HL-60 (cell line): ENCODE measurements around the gene GAREM1.

ENCODE experiments used
- DNase-seq, 2 experiments: peaks; one replicate each; pipeline ENCODE4 v3.0.0-alpha.2; 2010 to 2020; ENCODE audit warnings: low read depth in 1 of 2, low spot score in 1 of 2
- H3K27ac ChIP-seq: fragments of 250-450 bp; sonication (Bioruptor Pico); replicated peaks from 2 replicates; pipeline ENCODE4 v1.5.1; 2020; ENCODE audit warnings: mild to moderate bottlenecking, moderate library complexity
- H3K27me3 ChIP-seq: fragments of 250-450 bp; sonication (Bioruptor Pico); 2 replicates; pipeline ENCODE4 v1.5.1; 2021; ENCODE audit warnings: mild to moderate bottlenecking, moderate library complexity; ENCODE audit not compliant: insufficient read depth, poor library complexity, severe bottlenecking
- H3K4me3 ChIP-seq: replicated peaks from 2 replicates; pipeline ENCODE4 v1.5.1; 2011; ENCODE audit warnings: mild to moderate bottlenecking, control low read depth, low read length; ENCODE audit not compliant: insufficient read depth
- GABPA ChIP-seq: IDR thresholded peaks from 2 replicates; pipeline ENCODE4 v1.6.1; 2012; ENCODE audit warnings: low read depth
- POLR2AphosphoS5 ChIP-seq: IDR thresholded peaks from 2 replicates; pipeline ENCODE4 v1.6.1; 2012; ENCODE audit warnings: low read depth
- SPI1 ChIP-seq: IDR thresholded peaks from 2 replicates; pipeline ENCODE4 v1.6.1; 2012; ENCODE audit warnings: low read depth, mild to moderate bottlenecking, borderline replicate concordance
- TF ChIP-seq, protein P1 (sequence below): IDR thresholded peaks from one replicate; pipeline ENCODE4 v1.5.1; 2011; ENCODE audit warnings: low read length, control low read depth, inconsistent platforms; ENCODE audit not compliant: insufficient read depth
- TF ChIP-seq, protein P2 (sequence below): IDR thresholded peaks from 2 replicates; pipeline ENCODE4 v1.6.1; 2012; ENCODE audit warnings: low read depth; ENCODE audit not compliant: insufficient replicate concordance

The GAREM1 gene

DNA sequence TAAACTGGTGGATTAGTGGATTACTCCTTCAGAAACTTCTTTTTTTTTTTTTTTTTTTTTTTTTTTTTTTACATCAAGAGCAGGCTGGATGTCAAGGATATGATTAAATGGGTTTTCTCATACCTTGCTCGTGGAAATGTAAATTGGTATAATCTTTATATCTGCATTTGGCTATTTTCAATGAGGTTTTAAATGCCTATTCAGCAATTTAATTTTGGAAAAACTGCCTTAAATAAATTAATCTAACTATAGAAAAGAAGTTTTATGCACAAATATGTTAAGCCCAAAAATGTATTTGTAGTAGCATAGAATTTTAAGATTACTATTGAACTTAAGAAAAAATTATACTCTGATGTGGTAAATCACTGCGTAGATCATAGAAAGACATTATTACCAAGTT lies 11.4 kb upstream of the GAREM1 start:
- Histone ChIP-seq H3K27me3 (peaks cover 23% of the 10 kb centered on the region), H3K4me3 (no peak overlapping the region), H3K27ac (no peak overlapping the region)
- no peak for TF ChIP-seq SPI1
- no peak for TF ChIP-seq POLR2AphosphoS5
- TF ChIP-seq GABPA: no peak
- TF ChIP-seq, protein P1, sequence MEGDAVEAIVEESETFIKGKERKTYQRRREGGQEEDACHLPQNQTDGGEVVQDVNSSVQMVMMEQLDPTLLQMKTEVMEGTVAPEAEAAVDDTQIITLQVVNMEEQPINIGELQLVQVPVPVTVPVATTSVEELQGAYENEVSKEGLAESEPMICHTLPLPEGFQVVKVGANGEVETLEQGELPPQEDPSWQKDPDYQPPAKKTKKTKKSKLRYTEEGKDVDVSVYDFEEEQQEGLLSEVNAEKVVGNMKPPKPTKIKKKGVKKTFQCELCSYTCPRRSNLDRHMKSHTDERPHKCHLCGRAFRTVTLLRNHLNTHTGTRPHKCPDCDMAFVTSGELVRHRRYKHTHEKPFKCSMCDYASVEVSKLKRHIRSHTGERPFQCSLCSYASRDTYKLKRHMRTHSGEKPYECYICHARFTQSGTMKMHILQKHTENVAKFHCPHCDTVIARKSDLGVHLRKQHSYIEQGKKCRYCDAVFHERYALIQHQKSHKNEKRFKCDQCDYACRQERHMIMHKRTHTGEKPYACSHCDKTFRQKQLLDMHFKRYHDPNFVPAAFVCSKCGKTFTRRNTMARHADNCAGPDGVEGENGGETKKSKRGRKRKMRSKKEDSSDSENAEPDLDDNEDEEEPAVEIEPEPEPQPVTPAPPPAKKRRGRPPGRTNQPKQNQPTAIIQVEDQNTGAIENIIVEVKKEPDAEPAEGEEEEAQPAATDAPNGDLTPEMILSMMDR: no peak
- DNase-seq: no peak

DNA sequence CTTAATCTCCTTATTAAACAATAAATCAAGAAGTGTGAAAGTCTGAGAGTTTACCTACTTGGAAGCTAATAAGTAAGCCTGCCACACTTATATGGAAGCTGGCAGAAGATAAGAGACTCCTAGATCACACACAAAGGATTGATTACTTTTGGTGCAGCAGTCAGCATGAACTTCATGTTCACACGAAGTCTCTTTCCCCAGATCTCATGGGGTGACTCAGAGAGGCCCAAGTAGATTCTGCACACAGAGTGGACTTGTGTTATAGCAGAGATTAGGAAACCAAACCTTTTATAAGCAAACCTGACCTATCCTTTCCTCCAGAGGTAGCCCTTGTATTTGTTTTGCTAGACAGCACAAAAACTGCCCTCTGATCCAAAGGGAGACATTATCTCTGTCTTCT lies 9.9 kb upstream of the GAREM1 start:
- DNase-seq: no peak
- H3K27ac ChIP-seq: no peak overlapping the region
- TF ChIP-seq, protein P2, sequence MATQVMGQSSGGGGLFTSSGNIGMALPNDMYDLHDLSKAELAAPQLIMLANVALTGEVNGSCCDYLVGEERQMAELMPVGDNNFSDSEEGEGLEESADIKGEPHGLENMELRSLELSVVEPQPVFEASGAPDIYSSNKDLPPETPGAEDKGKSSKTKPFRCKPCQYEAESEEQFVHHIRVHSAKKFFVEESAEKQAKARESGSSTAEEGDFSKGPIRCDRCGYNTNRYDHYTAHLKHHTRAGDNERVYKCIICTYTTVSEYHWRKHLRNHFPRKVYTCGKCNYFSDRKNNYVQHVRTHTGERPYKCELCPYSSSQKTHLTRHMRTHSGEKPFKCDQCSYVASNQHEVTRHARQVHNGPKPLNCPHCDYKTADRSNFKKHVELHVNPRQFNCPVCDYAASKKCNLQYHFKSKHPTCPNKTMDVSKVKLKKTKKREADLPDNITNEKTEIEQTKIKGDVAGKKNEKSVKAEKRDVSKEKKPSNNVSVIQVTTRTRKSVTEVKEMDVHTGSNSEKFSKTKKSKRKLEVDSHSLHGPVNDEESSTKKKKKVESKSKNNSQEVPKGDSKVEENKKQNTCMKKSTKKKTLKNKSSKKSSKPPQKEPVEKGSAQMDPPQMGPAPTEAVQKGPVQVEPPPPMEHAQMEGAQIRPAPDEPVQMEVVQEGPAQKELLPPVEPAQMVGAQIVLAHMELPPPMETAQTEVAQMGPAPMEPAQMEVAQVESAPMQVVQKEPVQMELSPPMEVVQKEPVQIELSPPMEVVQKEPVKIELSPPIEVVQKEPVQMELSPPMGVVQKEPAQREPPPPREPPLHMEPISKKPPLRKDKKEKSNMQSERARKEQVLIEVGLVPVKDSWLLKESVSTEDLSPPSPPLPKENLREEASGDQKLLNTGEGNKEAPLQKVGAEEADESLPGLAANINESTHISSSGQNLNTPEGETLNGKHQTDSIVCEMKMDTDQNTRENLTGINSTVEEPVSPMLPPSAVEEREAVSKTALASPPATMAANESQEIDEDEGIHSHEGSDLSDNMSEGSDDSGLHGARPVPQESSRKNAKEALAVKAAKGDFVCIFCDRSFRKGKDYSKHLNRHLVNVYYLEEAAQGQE: no peak
- TF ChIP-seq GABPA (no peak), SPI1 (no peak), POLR2AphosphoS5 (no peak)
- TF ChIP-seq, protein P1: no peak
- no peak overlapping the region for H3K4me3 ChIP-seq
- H3K27me3 ChIP-seq: peaks cover 20% of the 10 kb centered on the region

DNA sequence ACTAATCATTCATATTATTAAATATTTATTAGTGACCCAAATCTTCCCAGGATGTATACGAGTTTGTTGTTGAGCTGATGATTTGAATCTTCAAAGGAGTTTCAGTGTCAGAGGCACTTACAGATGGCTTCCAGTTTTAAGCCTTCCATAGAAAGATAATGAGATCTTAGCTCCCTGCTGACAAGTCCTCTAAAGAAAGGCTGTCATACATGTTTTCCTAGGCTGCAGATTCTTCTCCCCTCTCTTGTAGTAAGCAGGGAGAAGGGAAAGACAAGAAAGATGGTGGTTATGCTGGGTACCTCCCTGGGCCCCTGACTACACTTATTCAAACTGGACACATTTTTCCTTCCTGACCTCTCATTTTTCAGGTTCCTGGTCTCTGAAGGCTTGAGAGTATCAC lies 8.1 kb upstream of the GAREM1 start:
- TF ChIP-seq, protein P1: no peak
- TF ChIP-seq POLR2AphosphoS5 (no peak), SPI1 (no peak), GABPA (no peak)
- TF ChIP-seq, protein P2: no peak
- DNase-seq: no peak
- Histone ChIP-seq H3K27ac (no peak overlapping the region), H3K4me3 (no peak overlapping the region), H3K27me3 (peaks cover 12% of the 10 kb centered on the region)

DNA sequence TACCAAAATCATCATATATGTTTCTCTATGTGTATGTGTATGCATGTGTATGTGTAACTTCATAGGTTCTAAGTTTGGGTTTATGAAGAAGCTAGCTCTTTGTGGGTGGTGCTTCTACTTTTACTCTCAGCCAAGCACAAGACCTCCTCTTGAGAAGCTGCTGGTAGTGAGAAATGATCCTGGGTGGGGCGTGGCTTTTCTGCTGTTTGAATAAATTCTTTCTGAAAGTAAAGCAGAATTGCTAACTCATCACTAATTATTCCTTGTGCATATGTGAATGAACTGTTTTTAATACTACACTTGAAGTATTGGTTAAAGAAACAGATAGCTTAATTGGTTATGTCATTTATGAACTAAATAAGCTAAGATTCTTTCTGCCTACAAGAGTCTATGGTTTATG lies 7.6 kb upstream of the GAREM1 start:
- TF ChIP-seq GABPA (no peak), SPI1 (no peak), POLR2AphosphoS5 (no peak)
- TF ChIP-seq, protein P2: no peak
- TF ChIP-seq, protein P1: no peak
- Histone ChIP-seq H3K27me3 (peaks cover 12% of the 10 kb centered on the region), H3K4me3 (no peak overlapping the region), H3K27ac (no peak overlapping the region)
- DNase-seq: no peak
